GM20000 (cell line): ENCODE data around the gene KLF13.
A peak's percentile ranks its signal among the peaks of the same experiment; 100 is the strongest.

ENCODE experiments used
- DNase-seq: peaks from one replicate; pipeline ENCODE4 v3.0.0; 2012; ENCODE audit warnings: low spot score
- CTCF ChIP-seq: IDR thresholded peaks from 2 replicates; pipeline ENCODE4 v1.5.1; 2012; ENCODE audit warnings: mild to moderate bottlenecking, control low read depth; ENCODE audit errors: extremely low read depth, missing control alignments

Gene KLF13

GRCh38 chr15:31341496-31342195 is 15.0 kb downstream of the KLF13 start:
- TF ChIP-seq CTCF = no peak
- no peak for DNase-seq

- no peak for DNase-seq
- no peak for TF ChIP-seq CTCF
These were observed 15.7 kb downstream of the KLF13 start for GRCh38 chr15:31342381-31342780.

- DNase-seq = no peak
- TF ChIP-seq CTCF = no peak
These were observed 16.4 kb downstream of the KLF13 start for GRCh38 chr15:31342781-31343626.

- TF ChIP-seq CTCF = no peak
- DNase-seq = no peak
These were observed 17.2 kb downstream of the KLF13 start for GRCh38 chr15:31343831-31344230.

- no peak for DNase-seq
- TF ChIP-seq CTCF = no peak
These were observed 17.6 kb downstream of the KLF13 start for GRCh38 chr15:31344266-31344665.

GRCh38 chr15:31344823-31345605 is 18.4 kb downstream of the KLF13 start:
- no peak for TF ChIP-seq CTCF
- peak; percentile 45 for DNase-seq
